Measurements from ENCODE around the gene IGFBP5.

Gene IGFBP5, protein sequence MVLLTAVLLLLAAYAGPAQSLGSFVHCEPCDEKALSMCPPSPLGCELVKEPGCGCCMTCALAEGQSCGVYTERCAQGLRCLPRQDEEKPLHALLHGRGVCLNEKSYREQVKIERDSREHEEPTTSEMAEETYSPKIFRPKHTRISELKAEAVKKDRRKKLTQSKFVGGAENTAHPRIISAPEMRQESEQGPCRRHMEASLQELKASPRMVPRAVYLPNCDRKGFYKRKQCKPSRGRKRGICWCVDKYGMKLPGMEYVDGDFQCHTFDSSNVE

DNA sequence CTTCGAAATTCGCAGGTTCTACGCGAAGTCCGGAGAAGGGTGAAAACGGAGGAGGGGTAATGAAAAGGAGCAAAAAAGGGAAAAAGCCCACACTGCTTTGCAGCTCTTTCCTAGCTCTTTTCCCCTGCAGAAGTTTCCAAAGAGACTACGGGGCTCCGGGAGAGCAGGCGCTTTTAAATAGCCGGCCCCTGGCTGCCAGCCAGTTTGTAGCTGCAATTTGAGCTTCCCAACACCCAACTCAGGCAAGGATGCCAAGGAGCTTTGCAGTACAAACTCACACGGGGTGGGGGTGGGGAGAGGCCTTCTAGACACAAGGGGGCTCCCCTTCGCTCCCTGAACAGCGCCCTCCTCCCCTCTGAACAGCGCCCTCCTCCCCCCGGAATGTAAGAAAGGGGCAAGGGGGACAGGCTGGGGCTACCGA lies at the start of gene IGFBP5:
IGFBP5 (minus strand) TSS at position 149 of the 421 bp plus-strand sequence. CDS start 774 bp downstream, outside the sequence.
- no peak for TF ChIP-seq CTCF (IDR thresholded peaks at IDR 0.05; ENCODE audit: insufficient read depth, low read depth, low read length, missing control alignments)
- H3K4me3 ChIP-seq (ENCODE audit: low read depth, low read length): no peak within 1 kb of the TSS
- no peak for DNase-seq (ENCODE audit: low read depth)

DNA sequence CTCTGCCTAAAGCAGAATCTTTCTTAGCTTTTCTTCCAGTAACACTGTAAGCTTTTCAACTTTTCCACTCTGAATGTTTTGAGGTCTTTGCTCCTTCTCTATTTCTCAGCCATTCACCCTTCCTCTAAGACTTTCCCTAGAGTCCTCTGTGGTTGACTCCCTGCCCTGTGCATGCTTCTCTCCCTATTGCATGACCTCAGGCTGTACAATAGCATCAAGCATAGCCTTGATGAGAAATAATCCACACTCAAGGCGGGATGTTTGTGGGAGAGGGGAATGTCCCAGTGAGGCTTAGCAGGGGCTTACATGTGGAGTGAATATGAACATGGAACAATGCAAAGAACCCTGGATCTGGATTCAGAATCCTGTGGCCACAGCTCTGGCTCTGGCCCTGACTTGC lies 48.4 kb upstream of the IGFBP5 start:
- no peak for DNase-seq (ENCODE audit: low read depth)
- no peak overlapping the region for H3K4me3 ChIP-seq (ENCODE audit: low read depth, low read length)
- TF ChIP-seq CTCF (IDR thresholded peaks at IDR 0.05; ENCODE audit: insufficient read depth, low read depth, low read length, missing control alignments): no peak

- no peak overlapping the region for H3K4me3 ChIP-seq (ENCODE audit: low read depth, low read length)
- DNase-seq (ENCODE audit: low read depth): no peak
- TF ChIP-seq CTCF (IDR thresholded peaks at IDR 0.05; ENCODE audit: insufficient read depth, low read depth, low read length, missing control alignments): no peak
These were observed 47.1 kb upstream of the IGFBP5 start for GRCh38 chr2:216742411-216742810.

GRCh38 chr2:216741223-216741593 lies 45.9 kb upstream of the IGFBP5 start:
- TF ChIP-seq CTCF (IDR thresholded peaks at IDR 0.05; ENCODE audit: insufficient read depth, low read depth, low read length, missing control alignments): no peak
- DNase-seq (ENCODE audit: low read depth): no peak
- no peak overlapping the region for H3K4me3 ChIP-seq (ENCODE audit: low read depth, low read length)

GRCh38 chr2:216740557-216741222 lies 45.3 kb upstream of the IGFBP5 start:
- no peak for DNase-seq (ENCODE audit: low read depth)

DNA sequence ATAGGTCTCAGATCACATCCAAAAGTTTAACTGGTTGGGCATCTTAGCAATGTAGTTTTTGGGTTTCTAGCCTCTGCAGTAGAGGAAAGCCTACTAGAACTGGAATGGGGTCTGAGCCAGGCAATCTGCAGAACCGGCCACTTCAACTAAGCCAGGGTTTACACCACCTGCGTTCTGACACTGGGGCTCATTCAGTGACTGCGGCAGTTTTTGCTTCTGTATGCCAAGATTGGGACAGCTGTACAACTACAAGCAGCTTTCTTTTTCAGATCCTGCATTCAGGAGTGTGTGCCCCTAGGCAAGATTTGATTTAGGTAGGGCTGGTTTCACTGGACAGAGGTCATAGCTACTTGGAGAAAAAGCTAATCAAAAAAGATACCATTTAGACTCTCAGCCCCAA lies 43.7 kb upstream of the IGFBP5 start:
- no peak for TF ChIP-seq CTCF (IDR thresholded peaks at IDR 0.05; ENCODE audit: insufficient read depth, low read depth, low read length, missing control alignments)
- no peak for DNase-seq (ENCODE audit: low read depth)
- H3K4me3 ChIP-seq (ENCODE audit: low read depth, low read length): no peak overlapping the region

More at GRCh38 chr2:216740557-216741222, 45.3 kb upstream of the IGFBP5 start:
- no peak overlapping the region for H3K4me3 ChIP-seq (ENCODE audit: low read depth, low read length)
- TF ChIP-seq CTCF (IDR thresholded peaks at IDR 0.05; ENCODE audit: insufficient read depth, low read depth, low read length, missing control alignments): no peak
